Activated CD8-positive, alpha-beta memory T cell treated with anti-CD3 and anti-CD28 coated beads, Interleukin-2, amount 50 U/mL, for 48 hours (primary cell): Measurements from ENCODE around the gene C1orf159.

Experiments
- DNase-seq: peaks from one replicate; pipeline ENCODE4 v3.0.0-alpha.2; 2020

Gene C1orf159

DNA sequence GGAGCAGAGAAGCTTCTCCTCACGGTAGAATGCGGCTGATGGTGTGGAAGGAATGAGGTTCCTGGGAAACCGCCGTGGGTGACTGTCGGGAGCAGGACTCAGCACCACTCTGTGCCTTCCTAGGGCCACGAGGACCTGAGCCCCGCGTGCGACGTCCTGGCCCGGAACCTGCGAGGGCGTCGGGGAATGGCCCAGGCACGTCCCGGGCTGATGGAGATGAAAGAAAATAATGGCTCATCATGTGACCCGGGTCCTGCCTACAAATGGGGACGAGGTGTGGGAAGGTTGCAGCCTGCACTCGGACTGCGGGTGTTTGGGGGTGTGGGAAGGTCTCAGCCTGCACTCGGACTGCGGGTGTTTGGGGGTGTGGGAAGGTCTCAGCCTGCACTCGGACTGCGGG is 32.7 kb upstream of the C1orf159 start:
- DNase-seq: no peak

DNA sequence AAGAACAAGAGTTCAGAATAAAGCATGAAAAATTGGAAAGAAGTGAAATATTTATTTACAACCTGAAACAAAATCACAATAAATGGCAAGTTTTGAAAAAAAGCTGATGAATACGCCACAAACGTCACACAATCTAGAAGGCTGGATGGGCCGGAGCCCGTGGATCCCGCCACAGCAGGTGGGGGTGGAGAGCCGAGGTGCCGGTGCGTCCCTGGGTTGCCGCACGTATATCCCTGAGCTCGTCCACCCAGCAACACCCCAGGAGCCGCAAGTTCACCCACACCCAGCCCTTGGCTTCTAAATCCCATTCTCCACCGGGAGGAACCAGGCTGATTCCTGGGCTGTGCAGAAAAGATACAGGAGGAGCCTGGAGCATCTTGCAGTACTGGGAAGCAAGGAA is 32.2 kb upstream of the C1orf159 start:
- no peak for DNase-seq

- no peak for DNase-seq
Measured at GRCh38 chr1:1146596-1146995, 30.7 kb upstream of the C1orf159 start.

- DNase-seq: no peak
Measured at GRCh38 chr1:1146026-1146425, 30.1 kb upstream of the C1orf159 start.

GRCh38 chr1:1145547-1145914 is 29.6 kb upstream of the C1orf159 start:
- DNase-seq: no peak

DNA sequence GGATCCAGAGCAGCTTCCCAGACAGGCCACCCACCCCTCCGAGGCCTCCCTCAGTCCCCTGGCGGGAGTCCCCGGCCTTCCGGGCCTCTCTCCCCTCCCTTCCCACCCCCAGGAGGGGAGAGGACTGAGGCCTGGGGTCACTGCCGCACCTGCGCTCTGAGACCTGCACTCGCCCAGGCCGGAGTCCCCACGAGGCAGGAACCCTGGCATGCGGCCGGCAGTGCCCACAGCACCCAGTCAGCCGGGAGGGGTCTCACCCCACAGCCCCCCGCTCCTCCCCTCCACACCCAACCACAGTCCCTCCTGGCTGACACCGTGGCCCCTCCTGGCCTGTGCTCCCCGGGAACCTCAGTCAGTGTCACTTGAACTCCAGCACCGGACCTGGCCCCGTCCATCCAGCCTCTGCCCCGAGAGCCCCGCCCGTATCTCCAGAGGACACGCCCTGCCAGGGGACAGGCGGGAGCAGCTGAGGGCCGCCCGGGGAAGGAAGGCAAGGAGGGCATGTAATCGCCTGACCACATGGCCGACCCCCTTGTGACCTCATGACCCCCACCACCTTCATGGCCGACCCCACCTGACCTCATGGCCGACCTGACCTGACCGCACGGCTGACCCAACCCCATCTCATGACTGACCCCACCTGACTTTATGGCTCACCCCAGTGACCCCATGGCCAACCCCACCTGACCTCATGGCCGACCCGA is 29.1 kb upstream of the C1orf159 start:
- no peak for DNase-seq

GRCh38 chr1:1144122-1144842 is 28.4 kb upstream of the C1orf159 start:
- peak; percentile 79 for DNase-seq

DNA sequence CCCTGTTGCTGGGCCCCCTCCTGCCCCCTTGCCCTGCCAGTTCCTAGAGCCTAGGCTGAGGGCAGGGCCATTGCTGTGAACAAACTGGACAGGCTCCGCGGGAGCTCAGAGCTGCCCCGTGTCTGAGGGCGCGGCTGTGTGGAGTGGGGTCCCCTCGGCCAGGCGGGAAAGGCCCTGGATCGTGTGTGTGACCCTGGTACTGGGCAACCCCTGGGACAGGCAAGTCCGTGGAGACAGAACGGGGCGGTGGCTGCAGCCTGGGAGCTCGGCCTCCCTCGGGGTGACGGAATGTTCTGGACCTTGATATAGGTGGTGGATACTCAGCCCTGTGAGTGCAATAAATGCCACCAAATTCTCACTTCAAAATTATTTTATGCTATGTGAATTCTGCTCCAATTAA is 27.7 kb upstream of the C1orf159 start:
- DNase-seq: peak; percentile 59

DNA sequence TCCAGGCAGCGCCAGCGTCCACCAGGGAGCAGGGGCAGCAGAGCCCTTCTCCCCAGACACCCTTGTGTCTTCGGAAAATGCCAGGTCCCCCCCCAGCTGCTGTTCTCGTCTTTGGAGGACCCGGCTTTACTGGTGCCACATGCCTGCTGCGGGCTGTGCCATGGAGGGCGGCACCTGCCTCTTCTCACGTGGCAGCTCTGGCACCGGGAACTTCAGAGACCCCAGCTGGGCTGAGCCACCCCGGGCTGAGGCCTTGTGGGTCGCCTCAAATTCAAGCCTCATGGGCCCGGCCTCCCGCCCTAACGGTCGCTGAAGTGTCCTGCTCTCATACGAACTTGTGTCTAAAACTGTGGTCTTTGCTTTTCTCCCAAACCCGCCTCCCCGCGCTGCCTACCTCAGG is 27.0 kb upstream of the C1orf159 start:
- no peak for DNase-seq

- peak; percentile 62 for DNase-seq
Measured at GRCh38 chr1:1142352-1142751, 26.5 kb upstream of the C1orf159 start.

GRCh38 chr1:1141911-1142250 is 26.0 kb upstream of the C1orf159 start:
- no peak for DNase-seq

DNA sequence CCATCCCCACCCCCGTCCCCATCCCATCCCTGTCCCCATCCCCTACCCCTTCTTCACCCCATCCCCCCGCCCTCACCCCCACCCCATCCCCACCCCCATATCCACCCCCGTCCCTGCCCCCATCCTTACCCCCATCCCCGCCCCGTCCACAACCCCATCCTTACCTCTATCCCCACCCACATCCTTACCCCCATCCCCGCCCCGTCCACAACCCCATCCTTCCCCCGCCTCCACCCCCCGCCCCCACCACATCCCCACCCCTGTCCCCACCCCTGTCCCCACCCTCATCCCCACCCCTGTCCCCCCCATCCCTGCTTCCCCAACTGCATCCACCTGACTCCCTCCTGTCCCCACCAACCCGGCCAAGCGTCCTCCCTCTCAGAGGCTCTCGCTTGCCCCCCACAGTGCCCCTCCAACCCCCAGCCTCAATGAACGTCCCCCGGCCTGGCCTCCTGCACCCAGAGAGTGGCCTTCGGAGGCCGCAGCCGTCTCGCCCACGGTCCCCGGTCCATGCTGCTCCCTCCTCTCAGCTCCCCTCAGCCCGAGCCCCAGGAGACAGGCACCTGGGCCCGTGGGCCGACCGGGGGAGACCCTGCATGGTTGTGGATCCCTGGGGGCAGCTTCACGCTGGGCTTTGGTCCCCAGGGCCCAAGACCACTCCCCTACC is 25.5 kb upstream of the C1orf159 start:
- DNase-seq: no peak

DNA sequence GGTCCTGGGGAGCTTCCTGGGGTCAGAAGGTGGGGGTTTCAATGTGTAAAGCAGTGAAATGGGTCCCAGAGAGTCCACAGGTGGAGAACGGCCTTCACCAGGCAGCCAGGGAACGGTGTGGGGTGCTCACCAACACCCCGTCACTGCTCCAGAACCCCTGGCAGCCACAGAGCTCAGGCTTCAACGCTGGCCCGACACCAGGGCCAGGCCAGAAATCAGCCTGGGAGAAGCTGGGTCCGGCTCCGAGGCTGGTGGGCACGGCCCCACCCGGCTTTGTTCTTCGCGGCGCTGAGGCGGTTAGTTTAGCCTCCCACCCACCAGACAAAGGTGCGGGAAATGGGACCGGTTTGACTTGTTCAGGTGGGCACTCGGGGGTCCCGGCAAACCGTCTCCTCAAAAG is 24.8 kb upstream of the C1orf159 start:
- DNase-seq: no peak

GRCh38 chr1:1137256-1138045 is 21.6 kb upstream of the C1orf159 start:
- DNase-seq: peak; percentile 84

DNA sequence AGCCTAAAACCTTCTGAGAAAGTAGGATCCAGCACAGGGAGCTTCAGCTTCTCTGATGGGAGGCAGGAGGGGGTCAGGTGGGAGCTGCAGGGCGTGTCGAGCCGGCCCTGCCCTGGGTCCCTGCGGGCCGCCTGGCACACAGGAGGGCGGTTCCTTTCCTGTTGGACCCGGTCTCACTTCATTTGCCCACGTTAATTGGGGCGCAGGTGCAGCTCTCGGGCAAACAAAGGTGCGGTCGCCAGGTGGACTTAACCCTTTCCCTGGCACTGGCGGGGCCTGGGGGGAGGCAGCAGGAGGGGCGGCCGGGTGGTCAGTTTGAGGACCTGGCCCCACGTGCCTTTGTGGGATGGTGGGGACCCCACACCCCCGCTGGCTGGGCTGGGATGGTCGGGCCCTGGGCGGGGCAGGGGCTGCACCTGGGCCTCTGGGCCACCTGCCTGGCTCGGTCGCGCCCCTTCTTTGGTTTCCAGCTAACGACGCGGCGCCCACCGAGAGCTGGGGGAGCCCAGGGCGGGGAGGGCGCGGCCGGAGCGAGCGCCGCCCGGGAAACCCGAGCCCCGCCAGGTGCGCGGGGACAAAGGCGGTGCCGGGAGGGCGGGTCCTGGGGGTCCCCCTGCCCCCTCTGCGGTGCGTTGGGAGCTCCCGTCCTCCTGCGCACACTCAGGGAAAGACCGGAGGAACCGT is 20.8 kb upstream of the C1orf159 start:
- no peak for DNase-seq

GRCh38 chr1:1135339-1136136 is 19.6 kb upstream of the C1orf159 start:
- DNase-seq: no peak

DNA sequence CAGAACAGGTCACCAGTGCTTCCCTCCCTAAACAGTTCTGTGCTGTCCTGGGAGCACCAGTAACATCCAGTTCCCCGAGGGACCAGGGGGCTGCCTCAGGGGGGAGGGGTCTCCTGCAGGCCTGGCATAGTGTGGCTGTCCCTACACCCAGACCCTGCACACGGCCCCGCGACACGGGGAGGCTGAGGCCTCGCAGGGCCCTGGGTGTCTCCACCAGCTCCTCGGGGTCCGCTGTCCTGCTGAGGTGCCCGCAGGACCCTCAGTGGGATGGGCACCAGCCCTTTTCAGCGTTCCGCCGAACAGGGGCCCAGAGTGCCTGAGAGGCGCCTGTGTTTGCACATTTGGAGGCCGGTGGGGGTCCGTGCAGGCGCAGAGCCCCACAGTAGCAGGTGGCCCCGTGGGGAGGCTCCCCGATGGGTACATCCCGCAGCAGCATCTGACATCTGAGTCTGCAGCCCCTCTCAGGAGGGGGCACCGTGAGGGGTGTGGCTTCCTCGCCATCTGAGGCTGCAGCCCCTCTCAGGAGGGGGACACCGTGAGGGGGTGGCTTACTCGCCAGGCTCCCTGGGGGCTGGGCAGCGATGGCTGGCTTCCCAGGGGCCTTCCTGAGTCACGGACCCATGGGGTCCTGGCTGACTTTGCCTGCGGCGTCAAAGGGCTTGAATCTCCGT is 18.5 kb upstream of the C1orf159 start:
- DNase-seq: no peak

GRCh38 chr1:1132956-1133750 is 17.3 kb upstream of the C1orf159 start:
- DNase-seq: no peak

DNA sequence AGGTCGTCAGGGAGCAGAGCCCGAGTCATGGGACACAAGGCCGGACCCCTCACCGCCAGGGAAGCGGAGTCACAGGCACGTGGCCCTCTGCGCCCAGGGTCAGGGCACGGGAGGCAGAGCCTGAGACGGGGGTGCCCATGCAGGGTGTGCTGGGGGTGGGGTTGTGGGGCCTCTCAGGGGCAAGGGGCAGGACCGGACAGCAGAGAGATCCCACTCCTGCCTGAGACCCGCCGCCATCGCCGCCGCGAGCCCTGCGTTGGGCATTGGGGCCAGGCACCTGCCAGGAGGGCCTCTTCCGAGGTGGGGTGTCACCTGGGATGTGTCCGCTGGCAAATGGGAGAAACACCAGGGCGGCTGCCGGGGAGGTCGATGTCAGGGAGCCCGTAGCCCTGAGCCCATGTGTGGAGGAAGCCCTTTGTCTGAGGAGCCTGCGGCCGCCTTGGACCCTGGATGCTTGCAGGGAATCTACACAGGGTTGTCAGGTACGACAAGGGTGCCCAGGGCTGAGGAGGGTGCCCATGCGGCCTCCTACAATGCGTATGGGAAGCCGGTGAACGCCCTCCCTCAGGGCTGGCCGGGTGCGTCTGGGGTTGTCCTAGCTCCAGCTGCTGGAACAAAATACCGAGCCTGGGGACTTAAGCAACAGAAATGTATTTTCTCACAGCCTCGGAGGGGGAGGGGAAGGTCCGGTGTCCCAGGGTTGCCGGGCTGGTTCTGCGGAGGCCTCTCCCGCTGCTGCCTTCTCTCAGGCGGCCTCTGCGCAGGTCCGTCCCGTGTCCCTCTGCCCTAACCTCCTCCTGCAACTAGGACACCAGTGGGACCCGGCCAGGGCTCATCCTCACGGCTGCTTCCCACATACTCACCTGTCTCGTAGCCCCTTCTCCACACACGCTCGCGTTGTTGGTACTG is 16.4 kb upstream of the C1orf159 start:
- DNase-seq: no peak
